GOT3 (cell line): ENCODE results near the gene ATXN7L2.
"Not testable (repeated sequence)": the region's sequence is repeated elsewhere in the genome, so short reads cannot be mapped to it uniquely, and the experiment has no call there.

Source experiments
- DNase-seq: peaks from one replicate; lab custom pipeline; 2025; ENCODE audit warnings: mixed read lengths; lab: John Stamatoyannopoulos, UW

The ATXN7L2 gene, protein sequence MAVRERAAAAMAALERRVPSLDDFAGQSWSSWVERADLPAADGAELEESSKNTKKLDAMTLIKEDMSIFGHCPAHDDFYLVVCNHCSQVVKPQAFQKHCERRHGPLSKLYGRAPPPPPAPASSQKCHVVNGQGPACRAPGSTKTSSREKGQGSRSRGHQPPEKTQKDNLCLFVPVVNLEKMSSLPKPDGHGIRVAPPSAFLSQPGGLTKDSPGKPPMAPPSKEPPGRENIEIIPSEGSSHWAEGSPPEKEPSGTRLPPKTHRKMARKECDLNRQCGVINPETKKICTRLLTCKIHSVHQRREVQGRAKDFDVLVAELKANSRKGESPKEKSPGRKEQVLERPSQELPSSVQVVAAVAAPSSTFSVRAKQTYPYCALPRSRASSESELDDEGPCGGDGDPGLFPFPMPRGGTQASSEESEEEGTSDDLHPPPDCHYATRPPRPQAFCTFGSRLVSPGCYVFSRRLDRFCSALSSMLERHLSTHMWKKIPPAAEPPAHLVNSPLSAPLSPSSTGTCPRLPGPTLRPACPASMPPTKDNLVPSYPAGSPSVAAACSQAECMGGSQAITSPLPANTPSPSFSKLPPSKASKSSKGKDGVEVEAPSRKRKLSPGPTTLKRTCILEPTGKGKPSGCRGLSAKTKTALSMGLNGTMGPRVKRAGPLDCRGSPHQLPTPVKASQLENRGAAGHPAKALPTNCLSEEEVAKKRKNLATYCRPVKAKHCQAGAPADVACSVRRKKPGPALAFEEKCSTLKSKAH

DNA sequence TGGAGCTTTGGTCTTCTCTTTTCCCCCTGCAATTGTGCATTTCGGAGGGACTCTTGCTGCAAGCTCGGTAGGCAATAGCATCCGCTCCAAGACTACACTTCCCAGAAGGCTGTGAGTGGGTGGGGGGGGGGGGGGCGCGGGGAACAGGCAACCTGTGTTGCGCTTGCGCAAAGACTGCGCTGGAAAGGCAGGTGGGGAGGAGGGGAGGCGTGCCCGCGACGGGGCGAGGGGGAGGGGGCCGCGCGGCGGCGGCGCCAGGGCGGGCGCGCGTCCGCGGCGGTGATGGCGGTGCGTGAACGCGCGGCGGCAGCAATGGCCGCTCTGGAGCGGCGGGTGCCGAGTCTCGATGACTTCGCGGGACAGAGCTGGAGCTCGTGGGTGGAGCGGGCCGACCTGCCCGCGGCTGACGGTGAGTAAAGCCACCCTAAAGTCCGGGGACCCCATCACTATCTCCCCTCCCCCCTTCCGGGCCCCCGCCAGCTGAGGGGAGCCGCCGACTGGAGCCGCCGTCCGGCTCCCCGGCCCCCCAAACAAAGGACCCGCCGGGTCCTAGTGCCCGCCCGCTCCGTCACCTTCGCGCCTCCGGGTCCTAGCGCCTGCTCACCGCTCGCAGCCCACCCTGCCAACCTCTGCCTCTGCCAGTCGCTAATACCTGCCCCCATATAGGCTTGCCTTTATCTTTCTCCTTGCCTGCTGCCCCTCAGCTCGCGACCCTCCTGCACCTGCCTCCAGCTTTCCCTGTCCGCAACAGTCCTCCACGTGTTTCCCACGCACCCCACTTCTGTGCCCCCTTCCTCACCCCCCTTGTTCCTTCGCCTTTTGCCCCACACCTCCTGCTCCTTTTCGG is at the start of gene ATXN7L2:
TSS of gene ATXN7L2 (plus strand) at position 234 of the 847 bp plus-strand sequence. CDS start at position 283, 49 bp downstream.
- peak; percentile 57 for DNase-seq

DNA sequence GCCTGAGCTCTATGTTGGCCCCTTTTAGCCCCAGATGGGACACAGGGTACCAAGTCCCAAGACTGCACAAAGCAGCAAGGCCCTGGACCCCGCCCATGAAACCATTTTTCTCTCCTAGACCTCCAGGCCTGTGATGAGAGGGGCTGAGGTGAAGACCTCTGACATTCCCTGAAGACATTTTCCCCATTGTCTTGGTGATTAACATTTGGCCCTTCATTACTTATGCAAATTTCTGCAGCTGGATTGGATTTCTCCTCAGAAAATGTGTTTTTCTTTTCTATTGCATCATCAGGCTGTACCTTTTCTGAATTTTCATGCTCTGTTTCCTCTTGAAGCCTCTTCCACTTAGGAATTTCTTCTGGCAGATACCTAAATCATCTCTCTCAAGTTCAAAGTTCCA is 49.2 kb upstream of the ATXN7L2 start:
- DNase-seq: no peak

DNA sequence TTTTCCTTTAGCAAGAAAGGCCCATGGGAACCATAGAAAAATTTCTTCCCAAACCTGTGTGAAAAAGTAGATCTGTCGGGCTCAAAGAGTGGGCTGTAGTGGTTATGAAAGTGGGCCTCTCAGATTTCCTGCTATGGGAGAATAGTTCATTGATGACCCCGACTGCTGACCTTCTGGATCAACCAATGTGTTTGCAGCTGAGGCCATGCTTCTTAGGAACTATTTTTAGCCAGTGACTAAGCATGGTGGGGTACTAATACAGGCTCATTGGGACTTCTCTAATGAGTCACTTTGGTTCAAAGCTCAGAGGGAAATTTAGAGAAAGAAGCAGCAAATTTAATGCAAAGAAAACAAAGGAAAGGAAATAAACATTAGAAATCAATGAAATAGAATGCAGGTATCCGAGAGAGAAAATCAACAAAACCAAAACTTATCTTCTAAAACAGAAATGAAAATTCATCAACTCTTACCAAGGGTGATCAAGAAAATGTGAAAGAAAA is 44.9 kb upstream of the ATXN7L2 start:
- DNase-seq: peak; percentile 5

DNA sequence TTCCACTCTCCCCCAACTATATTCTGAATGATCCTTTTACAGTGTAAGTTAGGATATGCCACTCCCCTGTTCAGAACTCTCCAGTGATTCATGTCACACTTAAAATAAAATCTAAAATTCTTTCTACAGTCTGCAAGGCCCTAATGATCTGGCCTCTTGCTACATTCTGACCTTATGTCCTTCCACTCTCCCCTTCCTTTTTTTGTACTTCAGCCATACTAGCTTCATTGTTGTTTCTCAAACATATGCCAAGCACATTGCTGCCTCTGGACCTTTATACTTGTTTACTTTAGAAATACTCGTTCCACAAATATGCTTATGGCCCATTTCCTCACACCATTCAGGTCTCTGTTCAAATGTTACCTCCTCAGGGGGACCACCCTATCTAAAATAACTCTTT is 42.6 kb upstream of the ATXN7L2 start:
- DNase-seq: no peak

DNA sequence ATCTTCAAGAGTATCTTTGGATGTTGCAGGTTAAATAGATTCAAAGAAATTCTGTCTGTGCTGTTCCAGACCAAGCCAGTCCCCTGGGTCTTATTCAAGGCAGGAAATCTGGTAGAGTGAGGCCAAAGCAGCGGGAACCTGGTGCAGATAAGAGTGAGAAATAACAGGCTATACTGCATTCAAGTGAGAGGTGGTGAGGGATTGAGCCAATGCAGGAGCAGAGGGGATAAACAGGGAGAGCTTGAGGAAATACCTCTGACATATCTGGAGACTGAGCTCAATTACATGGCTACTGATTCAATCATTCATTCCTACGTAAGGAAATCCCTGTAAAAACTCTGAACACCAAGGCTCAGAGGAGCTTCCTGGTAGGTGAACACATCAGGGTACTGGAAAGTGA is 40.2 kb upstream of the ATXN7L2 start:
- DNase-seq: no peak

DNA sequence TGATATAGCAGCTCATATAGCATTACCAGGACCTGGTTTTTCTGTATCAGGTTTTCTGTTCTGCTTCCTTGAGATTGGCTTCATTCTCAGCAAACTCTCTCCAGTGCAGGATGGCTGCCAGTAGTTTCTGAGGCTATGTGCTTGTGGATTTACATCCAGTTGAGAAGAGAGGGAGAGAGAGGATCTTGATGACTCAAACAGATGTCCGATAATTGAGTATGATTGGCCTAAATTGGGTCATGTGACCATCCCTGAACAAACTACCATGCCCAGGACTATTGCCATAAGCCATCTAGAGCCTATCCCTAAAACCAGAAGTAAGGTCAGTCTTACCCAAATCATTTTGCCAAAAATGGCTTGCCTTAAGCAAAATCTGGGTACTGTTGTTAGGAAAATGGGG is 39.4 kb upstream of the ATXN7L2 start:
- no peak for DNase-seq

DNA sequence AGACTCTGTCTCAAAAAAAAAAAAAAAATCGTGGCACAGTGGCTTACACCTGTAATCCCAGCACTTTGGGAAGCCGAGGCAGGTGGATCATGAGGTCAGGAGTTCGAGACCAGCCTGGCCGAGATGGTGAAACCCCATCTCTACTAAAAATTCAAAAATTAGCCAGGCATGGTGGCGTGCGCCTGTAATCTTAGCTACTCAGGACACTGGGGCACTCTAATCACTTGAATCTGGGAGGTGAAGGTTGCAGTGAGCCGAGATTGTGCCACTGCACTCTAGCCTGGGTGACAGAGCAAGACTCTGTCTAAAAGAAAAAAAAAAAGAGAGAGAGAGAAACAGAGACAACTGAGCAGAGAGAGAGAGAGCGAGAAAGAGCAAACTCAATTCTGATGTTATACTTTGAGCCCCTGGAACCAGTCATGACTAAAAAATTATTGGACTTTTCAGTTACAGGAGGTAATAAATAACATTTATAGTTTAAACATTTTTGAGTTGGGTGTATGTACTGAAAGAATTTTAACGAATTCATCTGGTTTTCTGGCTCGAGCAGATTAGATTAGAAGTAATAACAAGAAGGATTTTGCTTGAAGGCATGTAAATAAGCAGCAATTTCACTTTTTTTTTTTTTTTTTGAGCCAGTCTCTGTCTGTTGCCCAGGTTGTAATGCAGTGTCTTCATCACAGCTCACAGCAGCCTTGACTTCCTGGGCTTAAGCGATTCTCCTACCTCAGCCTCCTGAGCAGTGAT is 37.6 kb upstream of the ATXN7L2 start:
- not testable (repeated sequence) for DNase-seq

DNA sequence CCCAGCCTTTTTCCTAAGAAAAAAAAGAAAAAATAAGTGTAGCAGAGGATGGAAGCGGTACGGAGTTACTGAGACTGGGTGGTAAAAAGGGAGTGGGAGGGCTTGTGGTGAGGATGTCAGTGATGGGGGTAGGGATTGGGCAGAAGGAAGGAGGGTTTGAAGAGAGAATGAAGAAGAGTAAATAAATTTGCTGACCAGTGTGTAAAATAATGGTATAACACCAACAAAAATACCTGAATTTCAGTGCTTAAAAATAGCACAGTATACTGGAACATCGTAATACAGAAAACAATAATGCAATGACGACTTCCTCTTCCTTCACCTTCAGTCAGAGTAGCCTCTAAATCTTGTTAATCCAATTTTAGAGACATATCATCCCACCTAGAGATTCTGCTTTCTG is 36.2 kb upstream of the ATXN7L2 start:
- no peak for DNase-seq

DNA sequence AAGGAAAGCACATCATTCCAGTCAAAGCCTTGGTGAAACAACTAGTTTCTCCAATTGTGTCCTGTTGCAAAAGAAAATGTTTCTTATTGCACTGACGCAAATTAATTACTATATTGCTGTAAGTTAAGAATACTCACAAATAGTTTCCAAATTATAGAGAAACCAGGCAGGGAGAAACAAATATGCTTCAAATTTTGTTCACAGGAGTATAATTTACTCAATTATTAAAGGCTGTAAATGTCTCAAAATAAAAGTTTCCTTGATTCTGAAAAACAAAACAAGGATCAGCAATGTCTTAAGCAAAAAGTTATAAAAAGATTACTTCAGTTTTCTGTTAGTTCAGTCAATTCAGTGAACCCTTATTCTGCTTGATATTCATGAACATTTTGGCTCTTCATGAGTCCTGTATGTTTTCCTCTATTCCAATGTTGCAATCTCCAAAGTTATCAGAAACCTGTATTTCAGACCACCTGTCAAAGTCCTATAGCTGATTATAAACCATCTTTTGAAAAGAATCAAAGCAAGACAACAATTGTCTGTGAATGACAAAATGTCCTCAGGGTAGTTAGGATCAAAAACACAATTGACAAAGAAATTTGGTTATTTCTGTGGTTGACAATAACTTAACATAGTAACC is 29.1 kb upstream of the ATXN7L2 start:
- DNase-seq: no peak

DNA sequence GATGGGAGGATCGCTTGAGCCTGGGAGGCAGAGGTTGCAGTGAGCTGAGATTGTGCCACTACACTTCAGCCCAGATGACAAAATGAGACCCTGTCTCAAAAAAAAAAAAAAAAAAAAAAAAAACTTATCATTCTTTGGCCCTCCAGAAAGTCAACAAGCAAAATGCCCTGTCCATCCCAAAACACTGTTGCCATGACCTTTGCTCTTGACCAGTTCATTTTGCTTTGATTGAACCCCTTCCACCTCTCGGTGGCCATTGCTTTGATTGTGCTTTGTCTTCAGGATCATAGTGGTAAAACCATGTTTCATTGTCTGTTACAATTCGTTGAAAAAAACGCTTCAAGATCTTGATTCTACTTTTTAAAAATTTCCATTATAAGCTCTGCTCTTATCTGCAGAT is 25.9 kb upstream of the ATXN7L2 start:
- DNase-seq: no peak

DNA sequence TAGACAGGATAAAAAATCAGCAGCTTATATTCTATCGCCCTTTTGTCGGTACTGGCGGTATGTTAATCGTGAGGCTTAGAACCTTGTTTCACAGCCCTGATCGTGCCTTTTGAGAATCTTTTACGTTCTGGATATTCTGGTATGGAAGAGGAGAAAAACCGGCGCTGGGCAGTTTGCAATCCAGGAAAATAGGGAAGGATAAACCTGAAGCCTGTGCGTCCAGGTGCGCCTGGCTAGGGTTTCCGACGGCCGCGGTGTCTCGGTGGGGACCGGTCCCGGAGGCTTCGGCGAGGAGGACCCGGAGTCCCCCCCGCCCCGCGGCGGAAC is 17.6 kb upstream of the ATXN7L2 start:
- DNase-seq: no peak

DNA sequence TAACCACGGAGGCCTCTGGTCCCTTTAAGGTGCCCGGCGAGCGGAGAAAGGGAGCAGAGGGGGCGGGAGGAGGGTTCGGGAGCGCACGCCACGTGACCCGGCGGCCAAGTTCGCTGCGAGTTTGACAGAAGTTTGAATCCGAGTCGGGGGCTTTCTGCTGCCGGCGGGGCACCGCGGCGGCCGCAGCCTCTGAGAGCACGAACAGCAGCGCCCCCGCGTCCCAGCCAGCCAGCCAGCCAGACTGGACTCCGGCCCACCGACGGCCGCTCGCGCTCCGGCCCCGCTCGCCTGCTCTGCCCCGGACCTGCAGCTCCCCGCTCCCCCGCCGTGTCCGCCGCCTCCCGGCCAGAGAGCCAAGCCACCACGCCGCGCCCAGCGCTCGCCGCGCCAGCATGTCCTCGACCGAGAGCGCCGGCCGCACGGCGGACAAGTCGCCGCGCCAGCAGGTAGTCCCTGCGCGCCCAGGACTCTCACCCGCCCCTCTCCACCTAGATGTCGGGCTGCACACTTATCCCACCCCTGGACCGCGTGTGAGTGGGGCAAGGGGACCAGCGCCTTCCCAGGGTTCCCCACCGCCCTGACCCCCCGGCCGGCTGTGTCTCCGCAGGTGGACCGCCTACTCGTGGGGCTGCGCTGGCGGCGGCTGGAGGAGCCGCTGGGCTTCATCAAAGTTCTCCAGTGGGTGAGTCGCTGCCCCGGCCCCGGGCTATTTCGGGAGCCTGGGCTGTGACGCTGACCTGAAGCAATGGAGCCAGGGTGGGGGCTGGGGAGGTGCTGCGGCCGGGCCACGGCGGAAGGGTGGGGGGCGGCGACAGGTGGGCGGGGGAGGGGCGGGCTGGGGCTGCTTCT is 17.0 kb upstream of the ATXN7L2 start, which contains the start of gene SYPL2:
TSS of gene SYPL2 (plus strand) at position 95 of the 849 bp plus-strand sequence. CDS start at position 393, 298 bp downstream.
- DNase-seq: no peak

DNA sequence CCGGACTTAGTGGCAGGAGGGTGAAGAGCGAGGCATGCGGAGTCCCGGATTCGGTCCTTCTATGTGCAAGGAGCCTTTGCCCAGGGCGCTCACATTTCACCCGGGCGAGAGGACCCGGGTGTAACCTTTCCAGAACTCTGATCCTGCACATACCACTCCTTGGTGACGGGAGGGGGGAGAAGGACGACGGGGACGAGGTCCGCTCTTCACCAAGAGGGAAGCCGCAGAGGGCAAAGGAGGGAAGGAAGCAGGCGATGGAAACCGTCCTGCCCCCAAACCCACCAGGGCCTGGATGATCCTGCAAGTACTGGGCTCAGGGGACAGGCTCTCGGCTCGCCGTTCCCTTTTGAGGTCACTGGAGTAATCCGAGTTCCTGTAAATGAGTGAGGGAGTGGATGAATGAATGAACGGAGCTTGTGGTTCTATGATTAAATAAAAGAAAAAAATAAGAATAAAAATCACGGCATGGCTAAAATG is 16.4 kb upstream of the ATXN7L2 start:
- no peak for DNase-seq

DNA sequence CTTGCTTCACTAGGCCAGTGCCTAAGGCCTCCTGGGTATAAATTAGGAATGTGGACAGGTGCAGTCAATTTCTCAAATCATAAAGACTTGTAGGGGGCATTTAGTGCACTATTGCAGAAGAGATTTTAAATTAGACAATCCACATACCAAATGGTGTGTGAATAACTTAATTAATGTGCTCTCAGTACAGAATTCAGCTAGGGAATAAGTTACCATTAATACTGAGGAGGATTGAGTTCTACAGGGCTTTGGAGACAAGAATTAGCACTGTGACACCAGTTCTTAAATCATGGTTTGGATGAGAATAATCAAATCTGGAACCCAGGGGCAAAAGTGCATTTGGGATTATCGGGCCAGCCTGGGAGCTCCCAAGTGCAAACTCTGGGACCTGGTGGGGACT is 15.6 kb upstream of the ATXN7L2 start:
- no peak for DNase-seq

DNA sequence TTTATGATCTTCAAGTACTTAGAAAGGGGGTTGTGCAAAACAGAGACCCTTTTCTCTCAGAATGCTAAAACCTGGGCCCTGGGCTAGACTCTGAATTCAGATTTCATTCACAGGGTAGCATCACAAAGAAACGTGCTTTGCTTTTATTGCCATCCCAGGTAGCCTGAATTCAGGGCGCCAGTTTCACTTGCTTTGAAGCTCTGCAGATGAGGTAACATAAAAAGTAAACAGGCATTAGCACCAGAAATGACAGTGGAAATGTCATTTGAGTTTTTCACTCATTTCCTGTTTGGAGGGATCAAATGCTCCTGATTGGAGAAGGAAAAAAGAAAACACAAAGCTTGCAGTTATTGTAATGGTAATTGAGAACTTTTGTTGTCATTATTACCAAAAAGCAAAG is 14.8 kb upstream of the ATXN7L2 start:
- no peak for DNase-seq

DNA sequence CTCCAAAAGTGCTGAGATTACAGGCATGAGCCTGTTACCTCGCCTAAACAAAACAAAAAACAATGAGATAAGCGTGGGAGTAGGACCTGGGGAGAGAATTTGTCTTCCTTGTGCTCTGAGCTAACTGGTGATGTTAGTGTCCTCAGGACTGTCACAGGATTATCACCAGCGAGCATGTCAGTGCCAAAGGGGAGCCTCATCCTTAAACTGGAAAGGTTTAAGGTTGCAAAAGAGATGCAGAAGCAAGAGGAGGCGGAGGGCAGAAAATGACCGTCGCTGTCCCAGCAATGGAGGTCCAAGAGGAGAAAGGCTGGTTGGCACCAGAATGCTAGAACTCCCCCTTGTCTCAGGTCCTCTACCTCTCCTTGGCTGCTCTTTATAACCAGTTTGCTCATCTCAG is 13.5 kb upstream of the ATXN7L2 start:
- DNase-seq: no peak

DNA sequence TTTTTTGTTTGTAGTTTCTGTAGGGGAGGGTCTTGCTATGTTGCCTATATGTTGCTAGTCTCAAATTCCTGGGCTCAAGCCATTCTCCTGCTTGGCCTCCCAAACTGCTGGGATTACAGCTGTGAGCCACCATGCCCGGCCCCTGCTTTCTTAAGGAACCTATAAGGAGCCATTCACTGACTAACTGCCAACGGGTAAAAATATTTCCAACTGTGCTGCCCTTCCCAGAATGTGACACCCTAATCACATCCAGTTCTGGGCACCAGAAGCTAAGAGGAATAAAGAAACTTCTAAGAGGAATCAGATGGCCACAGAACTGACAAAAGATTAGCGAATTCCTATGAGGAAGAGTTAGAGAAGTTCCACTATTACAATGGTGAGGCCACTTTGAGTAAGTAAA is 10.9 kb upstream of the ATXN7L2 start:
- no peak for DNase-seq

DNA sequence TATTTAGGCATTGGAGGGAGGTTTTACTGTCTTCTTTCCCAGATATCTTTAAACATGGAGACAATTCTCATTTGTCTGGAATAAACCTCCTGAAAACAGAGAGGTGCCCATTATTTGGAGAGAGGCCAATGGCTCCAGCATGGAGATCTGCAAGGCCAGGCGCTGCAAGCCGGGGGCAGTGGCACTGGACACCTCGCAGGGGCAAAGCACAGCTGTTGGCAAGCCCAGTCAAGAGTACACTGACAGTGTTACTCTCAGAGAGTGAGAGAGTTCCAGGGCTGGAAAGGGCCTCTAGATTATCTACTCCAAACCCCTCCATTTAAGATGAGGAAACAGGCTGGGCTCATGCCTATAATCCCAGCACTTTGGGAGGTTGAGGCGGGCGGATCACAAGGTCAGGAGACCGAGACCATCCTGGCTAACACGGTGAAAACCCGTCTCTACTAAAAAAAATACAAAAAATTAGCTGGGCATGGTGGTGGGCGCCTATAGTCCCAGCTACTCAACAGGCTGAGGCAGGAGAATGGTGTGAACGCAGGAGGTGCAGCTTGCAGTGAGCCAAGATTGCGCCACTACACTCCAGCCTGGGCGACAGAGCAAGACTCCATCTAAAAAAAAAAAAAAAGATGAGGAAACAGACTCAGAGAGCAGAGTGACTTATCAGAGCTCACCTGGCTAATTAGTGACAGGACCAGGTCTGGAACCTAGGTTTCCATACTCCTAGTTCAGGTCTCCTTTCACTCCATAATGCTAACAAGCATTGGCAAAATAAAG is 10.2 kb upstream of the ATXN7L2 start:
- not testable (repeated sequence) for DNase-seq

DNA sequence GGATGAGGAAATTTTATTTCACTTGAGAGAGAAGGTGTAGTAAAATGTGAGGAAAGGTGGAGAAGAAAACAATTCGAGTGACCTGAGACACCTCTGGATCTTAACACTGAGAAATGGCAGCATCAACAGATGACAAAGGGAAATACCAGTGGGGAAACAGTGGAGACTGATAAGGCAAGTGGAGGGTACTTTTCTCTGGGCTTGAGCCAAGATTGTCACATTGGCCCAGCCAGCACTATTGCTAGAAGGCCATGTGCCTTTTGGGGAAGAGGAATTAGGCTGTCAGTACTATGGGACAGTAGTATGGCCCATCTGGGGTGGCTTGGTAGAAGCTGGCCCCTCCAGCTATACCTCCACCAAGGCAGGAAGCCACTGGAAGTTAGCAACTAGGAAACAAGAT is 9.0 kb upstream of the ATXN7L2 start:
- DNase-seq: no peak
